Activated T-cell treated with anti-CD3 and anti-CD28 coated beads for 24 hours (primary cell): ENCODE results near the gene HPGD.

ENCODE experiments used
- DNase-seq: peaks from one replicate; pipeline ENCODE4 v3.0.0-alpha.2; 2020; ENCODE audit warnings: low read depth

Gene HPGD

GRCh38 chr4:174522183-174523024 lies at the start of gene HPGD:
TSS of gene HPGD (minus strand) at chr4:174522488. CDS start at chr4:174522451, 37 bp downstream.
- peak; percentile 44 for DNase-seq

- DNase-seq = no peak
Measured at GRCh38 chr4:174564529-174564928, 42.2 kb upstream of the HPGD start.

GRCh38 chr4:174563399-174563798 lies 41.1 kb upstream of the HPGD start:
- DNase-seq = no peak

GRCh38 chr4:174561560-174561959 lies 39.3 kb upstream of the HPGD start:
- no peak for DNase-seq

- DNase-seq = no peak
Measured at GRCh38 chr4:174559894-174560293, 37.6 kb upstream of the HPGD start.

GRCh38 chr4:174555789-174556630 lies 33.7 kb upstream of the HPGD start:
- DNase-seq = no peak

GRCh38 chr4:174554231-174554728 lies 32.0 kb upstream of the HPGD start:
- DNase-seq = no peak

- no peak for DNase-seq
Measured at GRCh38 chr4:174553828-174554227, 31.5 kb upstream of the HPGD start.

GRCh38 chr4:174553031-174553430 lies 30.7 kb upstream of the HPGD start:
- no peak for DNase-seq

GRCh38 chr4:174550541-174550940 lies 28.3 kb upstream of the HPGD start:
- DNase-seq = no peak

GRCh38 chr4:174549721-174550120 lies 27.4 kb upstream of the HPGD start:
- DNase-seq = no peak

- no peak for DNase-seq
Measured at GRCh38 chr4:174545268-174545667, 23.0 kb upstream of the HPGD start.

- no peak for DNase-seq
Measured at GRCh38 chr4:174544496-174544895, 22.2 kb upstream of the HPGD start.

GRCh38 chr4:174540175-174540574 lies 17.9 kb upstream of the HPGD start:
- no peak for DNase-seq

GRCh38 chr4:174539571-174539970 lies 17.3 kb upstream of the HPGD start:
- DNase-seq = no peak

- no peak for DNase-seq
Measured at GRCh38 chr4:174538876-174539250, 16.6 kb upstream of the HPGD start.

- no peak for DNase-seq
Measured at GRCh38 chr4:174538123-174538875, 16.0 kb upstream of the HPGD start.

GRCh38 chr4:174537634-174538033 lies 15.3 kb upstream of the HPGD start:
- no peak for DNase-seq

GRCh38 chr4:174534461-174534860 lies 12.2 kb upstream of the HPGD start:
- no peak for DNase-seq

GRCh38 chr4:174532445-174532844 lies 10.2 kb upstream of the HPGD start:
- DNase-seq = no peak

- no peak for DNase-seq
Measured at GRCh38 chr4:174531486-174531885, 9.2 kb upstream of the HPGD start.

GRCh38 chr4:174528226-174528625 lies 5.9 kb upstream of the HPGD start:
- no peak for DNase-seq
